IMR-90 (cell line): Measurements from ENCODE around the gene ALKBH6. TPM values are rescaled to one million over a fixed set of nuclear protein-coding genes. Genes with fewer than 3 reads are reported as not detected.
A peak's percentile ranks its signal among the peaks of the same experiment; 100 is the strongest.

Experiments used
- ATAC-seq: fragments of 200-7000 bp; cut with Tn5 transposase; 2 replicates; pipeline ENCODE4 v1.9.1; 2020; ENCODE audit warnings: low read depth, mild to moderate bottlenecking, moderate library complexity
- BruUV-seq: library from RNA; stranded (reverse); fragments of 400-500 nt; replicated peaks from 2 replicates; lab custom pipeline; 2021; lab: Mats Ljungman, UMichigan
- CTCF ChIA-PET: fragments of 300-600 bp; formaldehyde crosslinking; extraction: SDS; loops from one replicate; lab custom pipeline; 2021; ENCODE audit warnings: antibody characterized with exemption; lab: Yijun Ruan, JAX
- POLR2A ChIA-PET: fragments of 300-600 bp; sonication (Branson Sonifier 250); formaldehyde crosslinking; loops from one replicate; lab custom pipeline; 2022; ENCODE audit warnings: antibody characterized with exemption; ENCODE audit not compliant: unreplicated experiment; lab: Charles Lee
- DNase-seq: peaks from one replicate; pipeline ENCODE4 v3.0.0; 2013
- H2AFZ ChIP-seq: replicated peaks from 2 replicates; pipeline ENCODE3; 2013; ENCODE audit warnings: low read length, mild to moderate bottlenecking; ENCODE audit not compliant: poor library complexity
- H2AK5ac ChIP-seq: 2 replicates; pipeline ENCODE4 v1.6.1; 2013; ENCODE audit warnings: low read depth, low read length, inconsistent platforms
- H2AK9ac ChIP-seq: replicated peaks from 2 replicates; pipeline ENCODE3; 2013; ENCODE audit warnings: mild to moderate bottlenecking, low read depth, low read length, moderate library complexity; ENCODE audit not compliant: poor library complexity
- H2BK120ac ChIP-seq: 2 replicates; pipeline ENCODE4 v1.6.1; 2013; ENCODE audit warnings: low read depth, low read length, inconsistent platforms
- H2BK15ac ChIP-seq: 3 replicates; pipeline ENCODE4 v1.6.1; 2013; ENCODE audit warnings: low read depth, low read length, inconsistent platforms
- H2BK20ac ChIP-seq: 2 replicates; pipeline ENCODE4 v1.6.1; 2013; ENCODE audit warnings: low read depth, mild to moderate bottlenecking, inconsistent platforms, low read length, moderate library complexity
- H2BK5ac ChIP-seq: 2 replicates; pipeline ENCODE4 v1.6.1; 2013; ENCODE audit warnings: mild to moderate bottlenecking, low read depth, low read length, inconsistent platforms; ENCODE audit not compliant: poor library complexity, severe bottlenecking
- H3K14ac ChIP-seq: replicated peaks from 2 replicates; pipeline ENCODE4 v1.6.1; 2013; ENCODE audit warnings: low read depth, low read length, inconsistent platforms
- H3K18ac ChIP-seq: 2 replicates; pipeline ENCODE4 v1.6.1; 2013; ENCODE audit warnings: low read depth, low read length, control low read depth
- H3K23ac ChIP-seq: 2 replicates; pipeline ENCODE4 v1.6.1; 2013; ENCODE audit warnings: low read depth, low read length, inconsistent platforms
- H3K27ac ChIP-seq: 2 replicates; pipeline ENCODE4 v1.5.1; 2013; ENCODE audit warnings: mild to moderate bottlenecking, control low read depth, low read length; ENCODE audit not compliant: insufficient read depth
- H3K27me3 ChIP-seq: 2 replicates; pipeline ENCODE4 v1.6.1; 2013; ENCODE audit warnings: low read length; ENCODE audit not compliant: control insufficient read depth, insufficient read depth
- H3K36me3 ChIP-seq: 2 replicates; pipeline ENCODE4 v1.6.1; 2013; ENCODE audit warnings: low read length, mixed read lengths; ENCODE audit not compliant: control insufficient read depth, insufficient read depth
- H3K4ac ChIP-seq: 2 replicates; pipeline ENCODE4 v1.6.1; 2013; ENCODE audit warnings: low read depth, low read length, inconsistent platforms
- H3K4me1 ChIP-seq: 2 replicates; pipeline ENCODE4 v1.6.1; 2013; ENCODE audit warnings: low read length, mixed read lengths; ENCODE audit not compliant: control insufficient read depth, insufficient read depth
- H3K4me2 ChIP-seq: 2 replicates; pipeline ENCODE4 v1.6.1; 2013; ENCODE audit warnings: low read depth, mild to moderate bottlenecking, control low read depth, low read length, moderate library complexity
- H3K4me3 ChIP-seq: 2 replicates; pipeline ENCODE4 v1.5.1; 2013; ENCODE audit warnings: low read depth, mild to moderate bottlenecking, control low read depth, low read length, moderate library complexity; ENCODE audit not compliant: insufficient read depth
- H3K56ac ChIP-seq: 2 replicates; pipeline ENCODE4 v1.6.1; 2013; ENCODE audit warnings: low read length, inconsistent platforms; ENCODE audit not compliant: insufficient read depth; ENCODE audit errors: extremely low read depth
- H3K79me1 ChIP-seq, 2 experiments: 2 replicates each; pipeline ENCODE4 v1.6.1; 2013; ENCODE audit warnings: low read length in 2 of 2, inconsistent platforms in 1 of 2, low read depth in 1 of 2
- H3K9ac ChIP-seq: 2 replicates; pipeline ENCODE4 v1.6.1; 2013; ENCODE audit warnings: low read depth, low read length, control low read depth
- H3K9me1 ChIP-seq: 2 replicates; pipeline ENCODE4 v1.6.1; 2013; ENCODE audit warnings: low read length, inconsistent platforms; ENCODE audit not compliant: insufficient read depth
- H3K9me3 ChIP-seq: 2 replicates; pipeline ENCODE4 v1.6.1; 2013; ENCODE audit warnings: low read length; ENCODE audit not compliant: control insufficient read depth, insufficient read depth
- H4K20me1 ChIP-seq: 2 replicates; pipeline ENCODE4 v1.6.1; 2013; ENCODE audit warnings: low read length, inconsistent platforms; ENCODE audit not compliant: insufficient read depth
- H4K5ac ChIP-seq: 2 replicates; pipeline ENCODE4 v1.6.1; 2013; ENCODE audit warnings: mild to moderate bottlenecking, low read depth, low read length, control low read depth
- H4K8ac ChIP-seq, 2 experiments: 2 replicates each; pipeline ENCODE4 v1.6.1; 2013; ENCODE audit warnings: low read depth in 2 of 2, low read length in 2 of 2, control low read depth in 1 of 2, inconsistent platforms in 1 of 2
- H4K91ac ChIP-seq: 2 replicates; pipeline ENCODE4 v1.6.1; 2013; ENCODE audit warnings: low read depth, low read length, inconsistent platforms; ENCODE audit not compliant: insufficient read depth
- BHLHE40 ChIP-seq: fragments of 150-350 bp; IDR thresholded peaks from 2 replicates; pipeline ENCODE4 v1.6.1; 2016; ENCODE audit warnings: mild to moderate bottlenecking, low read depth, low read length
- FOS ChIP-seq: fragments of 150-350 bp; IDR thresholded peaks from 2 replicates; pipeline ENCODE4 v1.6.1; 2016; ENCODE audit warnings: low read depth, low read length
- MAFK ChIP-seq: IDR thresholded peaks from 2 replicates; pipeline ENCODE4 v1.6.1; 2012; ENCODE audit warnings: low read depth, low read length, improper control_type of control experiment
- RFX5 ChIP-seq: IDR thresholded peaks from 2 replicates; pipeline ENCODE4 v1.8.0; 2012; ENCODE audit warnings: low read depth, mild to moderate bottlenecking, low read length, moderate library complexity
- SMC3 ChIP-seq: fragments of 150-350 bp; IDR thresholded peaks from 2 replicates; pipeline ENCODE4 v1.6.1; 2016; ENCODE audit warnings: low read depth, mild to moderate bottlenecking, antibody characterized with exemption, low read length, moderate library complexity
- WGBS, 2 experiments: methylation state at CpG; one replicate each; pipeline versions ENCODE4 v1.1.5 to v1.1.7; 2013; ENCODE audit warnings: missing lambda C conversion rate in 2 of 2; ENCODE audit not compliant: insufficient read length in 1 of 2; ENCODE audit errors: extremely low coverage in 2 of 2; 5-methylcytosine and 5-hydroxymethylcytosine counted together
- dilution Hi-C: fragments of 300-500 bp; cut with HindIII; formaldehyde crosslinking; loops from one replicate; pipeline ENCODE4 v1.14.3; 2018; ENCODE audit warnings: low sequenced_read_pairs; ENCODE audit not compliant: unreplicated experiment
- in situ Hi-C: fragments of 300-500 bp; cut with MboI; formaldehyde crosslinking; loops from 3 replicates; pipeline ENCODE4 v1.14.3; 2019; ENCODE audit warnings: low sequenced_read_pairs, inconsistent platforms, mixed read lengths
- intact Hi-C: fragments of 100-400 bp; cut with micrococcal nuclease; formaldehyde crosslinking; loops from 2 replicates; pipeline ENCODE4 v1.10.0; 2022
- polyA plus RNA-seq, 3 experiments: library from polyadenylated mRNA; depleted of rRNA; stranded (reverse); fragments of >200 nt; gene quantifications; 2 replicates each; pipeline ENCODE4 v1.2.3, GENCODE V29; 2012; ENCODE audit warnings: low replicate concordance in 1 of 3
- total RNA-seq: library from RNA; depleted of rRNA; stranded (reverse); fragments of >200 nt; gene quantifications from 2 replicates; pipeline ENCODE4 v1.2.3, GENCODE V29; 2012
- TF ChIP-seq, protein P1 (sequence below): conservative IDR thresholded peaks from 2 replicates; pipeline ENCODE4 v1.5.1; 2012; ENCODE audit warnings: mild to moderate bottlenecking, low read depth, low read length, improper control_type of control experiment

ALKBH6 gene
- total and polyA plus RNA-seq, 2 of the 4 experiments (the other 2 are of a cell fraction) = 12.9 to 38.7 TPM

DNA sequence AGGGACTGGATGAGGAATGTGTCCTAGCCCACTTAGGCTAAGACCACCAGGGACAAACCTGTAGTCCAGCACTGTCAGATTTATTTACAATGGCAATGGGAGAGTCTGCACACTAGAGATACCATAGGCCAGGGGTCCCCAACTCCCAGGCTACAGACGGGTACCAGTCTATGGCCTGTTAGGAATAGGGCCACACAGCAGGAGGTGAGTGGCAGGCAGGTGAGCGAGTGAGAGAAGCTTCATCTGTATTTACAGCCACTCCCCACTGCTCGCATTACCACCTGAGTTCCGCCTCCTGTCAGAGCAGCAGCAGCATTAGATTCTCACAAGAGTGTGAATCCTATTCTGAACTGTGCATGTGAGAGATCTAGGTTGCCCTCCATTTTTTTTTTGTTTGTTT is 37.6 kb upstream of the ALKBH6 start (continued):
- TF ChIP-seq FOS (no peak), MAFK (no peak), BHLHE40 (no peak), RFX5 (no peak)

DNA sequence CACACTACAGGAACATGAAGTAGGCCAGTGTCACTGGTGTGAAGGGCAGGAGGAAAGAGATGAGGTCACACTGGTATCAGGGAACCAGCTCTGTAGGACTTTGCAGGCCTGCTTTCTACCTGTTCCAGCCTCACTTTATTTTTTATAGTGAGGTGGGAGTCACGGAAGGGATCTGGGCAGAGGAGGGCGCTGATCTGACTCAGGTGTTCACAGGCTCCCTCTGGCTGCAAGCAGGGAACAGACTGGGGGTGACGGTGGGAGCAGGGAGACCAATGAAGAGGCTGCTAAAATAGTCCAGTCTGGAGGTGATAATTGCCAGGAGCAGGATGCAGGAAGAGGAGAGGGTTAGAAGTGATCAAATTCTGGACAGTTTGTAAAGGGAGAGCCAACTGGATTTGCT is 37.2 kb upstream of the ALKBH6 start:
- Histone ChIP-seq H2BK20ac (no peak overlapping the region; the same call in 1 of the 2 replicates), H3K18ac (no peak overlapping the region), H2BK5ac (no peak overlapping the region), H3K36me3 (no peaks in the 10 kb centered on the region), H4K8ac (no peak overlapping the region), H3K9me1 (peaks cover 4% of the 10 kb centered on the region; the same call in 1 of the 2 replicates), H2AK9ac (peak overlapping the region; percentile 49), H3K4me3 (no peak overlapping the region), H4K5ac (no peak overlapping the region), H2BK15ac (no peak overlapping the region), H3K14ac (no peak overlapping the region), H2AK5ac (no peak overlapping the region), H3K4me1 (no peaks in the 10 kb centered on the region; the same call in 1 of the 2 replicates), H3K4me2 (no peak overlapping the region), H3K79me1 (peaks cover 30% of the 10 kb centered on the region in 2 experiments), H3K56ac (no peak overlapping the region), H3K9me3 (no peaks in the 10 kb centered on the region), H3K23ac (no peak overlapping the region), H3K27me3 (no peaks in the 10 kb centered on the region), H3K9ac (no peak overlapping the region), H2BK120ac (no peak overlapping the region), H2AFZ (no peak overlapping the region), H4K91ac (no peak overlapping the region), H3K4ac (no peak overlapping the region), H4K20me1 (peaks cover 3% of the 10 kb centered on the region), H3K27ac (no peak overlapping the region)
- no TSS peak for BruUV-seq
- POLR2A ChIA-PET = no interaction called here
- dilution Hi-C loops = no loop called here
- ATAC-seq = no peak
- DNase-seq = no peak
- intact Hi-C loops = loop anchor here (5.0 kb wide), 1 partner anchor 114 kb away; the partner anchor contains the start of gene LRFN3
- CTCF ChIA-PET = no interaction called here
- in situ Hi-C loops = no loop called here
- TF ChIP-seq, protein P1, sequence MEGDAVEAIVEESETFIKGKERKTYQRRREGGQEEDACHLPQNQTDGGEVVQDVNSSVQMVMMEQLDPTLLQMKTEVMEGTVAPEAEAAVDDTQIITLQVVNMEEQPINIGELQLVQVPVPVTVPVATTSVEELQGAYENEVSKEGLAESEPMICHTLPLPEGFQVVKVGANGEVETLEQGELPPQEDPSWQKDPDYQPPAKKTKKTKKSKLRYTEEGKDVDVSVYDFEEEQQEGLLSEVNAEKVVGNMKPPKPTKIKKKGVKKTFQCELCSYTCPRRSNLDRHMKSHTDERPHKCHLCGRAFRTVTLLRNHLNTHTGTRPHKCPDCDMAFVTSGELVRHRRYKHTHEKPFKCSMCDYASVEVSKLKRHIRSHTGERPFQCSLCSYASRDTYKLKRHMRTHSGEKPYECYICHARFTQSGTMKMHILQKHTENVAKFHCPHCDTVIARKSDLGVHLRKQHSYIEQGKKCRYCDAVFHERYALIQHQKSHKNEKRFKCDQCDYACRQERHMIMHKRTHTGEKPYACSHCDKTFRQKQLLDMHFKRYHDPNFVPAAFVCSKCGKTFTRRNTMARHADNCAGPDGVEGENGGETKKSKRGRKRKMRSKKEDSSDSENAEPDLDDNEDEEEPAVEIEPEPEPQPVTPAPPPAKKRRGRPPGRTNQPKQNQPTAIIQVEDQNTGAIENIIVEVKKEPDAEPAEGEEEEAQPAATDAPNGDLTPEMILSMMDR = 0 out of 2 replicates have a peak, but pooled peaks have one; percentile 23
- TF ChIP-seq SMC3 = no peak
- 52% methylated on average over 2 of the region's 3 CpGs; no CpG with 5 or more reads in 1 of the 2 experiments for WGBS, 2 experiments
